WTC11 (cell line): ENCODE results near the gene HMCN1. TPM values are rescaled to one million over a fixed set of nuclear protein-coding genes. Genes with fewer than 3 reads are reported as not detected.

Experiments
- ATAC-seq: fragments of 200-7000 bp; cut with Tn5 transposase; 2 replicates; pipeline ENCODE4 v1.10.0; 2021; ENCODE audit warnings: mild to moderate bottlenecking, moderate library complexity
- CTCF ChIA-PET: fragments of 300-600 bp; sonication (Branson Sonifier 250); formaldehyde crosslinking; loops from one replicate; lab custom pipeline; 2021; ENCODE audit warnings: antibody characterized with exemption; lab: Charles Lee
- POLR2A ChIA-PET: fragments of 350-600 bp; sonication (Branson Sonifier 250); formaldehyde crosslinking; loops from one replicate; lab custom pipeline; 2021; ENCODE audit warnings: antibody characterized with exemption; lab: Charles Lee
- DNase-seq: peaks from one replicate; pipeline ENCODE4 v3.0.0; 2021; ENCODE audit warnings: low spot score
- H3K27ac Mint-ChIP-seq: 2 replicates; pipeline ENCODE4 v1.8.0; 2021; ENCODE audit warnings: mixed read lengths
- H3K27me3 Mint-ChIP-seq: 2 replicates; pipeline ENCODE4 v1.8.0; 2021; ENCODE audit warnings: low read depth, mild to moderate bottlenecking, moderate library complexity, mixed read lengths
- H3K36me3 Mint-ChIP-seq: 2 replicates; pipeline ENCODE4 v1.8.0; 2021; ENCODE audit warnings: mixed read lengths
- H3K4me1 Mint-ChIP-seq: 2 replicates; pipeline ENCODE4 v1.8.0; 2022; ENCODE audit warnings: mixed read lengths
- H3K4me3 Mint-ChIP-seq: 2 replicates; pipeline ENCODE4 v1.8.0; 2021; ENCODE audit warnings: mild to moderate bottlenecking, moderate library complexity, mixed read lengths
- H3K9me3 Mint-ChIP-seq: 2 replicates; pipeline ENCODE4 v1.8.0; 2021; ENCODE audit warnings: mixed read lengths
- AFF4 ChIP-seq: sonication (generic); formaldehyde crosslinking; IDR thresholded peaks from 2 replicates; pipeline ENCODE4 v1.8.1; 2023; ENCODE audit warnings: mild to moderate bottlenecking, missing genetic modification reagents, borderline replicate concordance
- ATF2 ChIP-seq: sonication (generic); formaldehyde crosslinking; IDR thresholded peaks from 2 replicates; pipeline ENCODE4 v1.8.1; 2022; ENCODE audit warnings: low read depth, missing genetic modification reagents, borderline replicate concordance
- CTCF ChIP-seq: fragments of 200-600 bp; IDR thresholded peaks from 2 replicates; pipeline ENCODE4 v1.8.0; 2022; ENCODE audit warnings: antibody characterized with exemption
- E2F5 ChIP-seq: sonication (generic); formaldehyde crosslinking; IDR thresholded peaks from 2 replicates; pipeline ENCODE4 v1.8.1; 2022; ENCODE audit warnings: mild to moderate bottlenecking, moderate library complexity, missing genetic modification reagents
- ELF4 ChIP-seq: sonication (generic); formaldehyde crosslinking; IDR thresholded peaks from 2 replicates; pipeline ENCODE4 v1.8.1; 2022; ENCODE audit warnings: low read depth, mild to moderate bottlenecking, moderate library complexity, missing genetic modification reagents
- EMX1 ChIP-seq: fragments of 250-450 bp; sonication (Bioruptor Pico); IDR thresholded peaks from 2 replicates; pipeline ENCODE4 v1.8.0; 2021; ENCODE audit warnings: mild to moderate bottlenecking
- ETV6 ChIP-seq: sonication (generic); formaldehyde crosslinking; IDR thresholded peaks from 2 replicates; pipeline ENCODE4 v1.8.1; 2022; ENCODE audit warnings: mild to moderate bottlenecking, missing genetic modification reagents
- FOXK1 ChIP-seq: sonication (generic); formaldehyde crosslinking; IDR thresholded peaks from 2 replicates; pipeline ENCODE4 v1.8.0; 2022; ENCODE audit warnings: mild to moderate bottlenecking, moderate library complexity, missing genetic modification reagents
- GABPB1 ChIP-seq: sonication (generic); formaldehyde crosslinking; IDR thresholded peaks from 2 replicates; pipeline ENCODE4 v1.8.1; 2023; ENCODE audit warnings: mild to moderate bottlenecking, missing genetic modification reagents
- GTF2I ChIP-seq: fragments of 250-450 bp; sonication (Bioruptor Pico); conservative IDR thresholded peaks from 2 replicates; pipeline ENCODE4 v1.4.0; 2021; ENCODE audit warnings: mild to moderate bottlenecking
- HMGXB4 ChIP-seq: sonication (generic); formaldehyde crosslinking; IDR thresholded peaks from 2 replicates; pipeline ENCODE4 v1.8.1; 2023; ENCODE audit warnings: mild to moderate bottlenecking, moderate library complexity, missing genetic modification reagents
- IRF2 ChIP-seq: sonication (generic); formaldehyde crosslinking; IDR thresholded peaks from 2 replicates; pipeline ENCODE4 v1.8.0; 2022; ENCODE audit warnings: low read depth, missing genetic modification reagents, borderline replicate concordance
- JUN ChIP-seq: sonication (generic); formaldehyde crosslinking; IDR thresholded peaks from 2 replicates; pipeline ENCODE4 v1.8.0; 2023; ENCODE audit warnings: mild to moderate bottlenecking, missing genetic modification reagents
- MXD4 ChIP-seq: fragments of 250-450 bp; sonication (Bioruptor Pico); IDR thresholded peaks from 2 replicates; pipeline ENCODE4 v1.8.0; 2021; ENCODE audit warnings: mild to moderate bottlenecking, moderate library complexity, borderline replicate concordance
- NFYB ChIP-seq: sonication (generic); formaldehyde crosslinking; conservative IDR thresholded peaks from 2 replicates; pipeline ENCODE4 v1.8.0; 2022; ENCODE audit warnings: low read depth, missing genetic modification reagents
- NR1H2 ChIP-seq: sonication (generic); formaldehyde crosslinking; IDR thresholded peaks from 2 replicates; pipeline ENCODE4 v1.9.0; 2021; ENCODE audit warnings: mild to moderate bottlenecking, moderate library complexity, missing genetic modification reagents
- SOX15 ChIP-seq: fragments of 250-450 bp; sonication (Bioruptor Pico); IDR thresholded peaks from 2 replicates; pipeline ENCODE4 v1.9.0; 2021; ENCODE audit warnings: mild to moderate bottlenecking
- TEAD4 ChIP-seq: sonication (generic); formaldehyde crosslinking; IDR thresholded peaks from 2 replicates; pipeline ENCODE4 v1.8.0; 2022; ENCODE audit warnings: mild to moderate bottlenecking, missing genetic modification reagents
- ZNF416 ChIP-seq: fragments of 250-450 bp; sonication (Bioruptor Pico); IDR thresholded peaks from 2 replicates; pipeline ENCODE4 v1.9.0; 2021; ENCODE audit warnings: mild to moderate bottlenecking, inconsistent platforms
- ZNF423 ChIP-seq: fragments of 250-450 bp; sonication (Bioruptor Pico); IDR thresholded peaks from 2 replicates; pipeline ENCODE4 v2.1.2; 2022; ENCODE audit warnings: mild to moderate bottlenecking, moderate library complexity
- ZNF671 ChIP-seq: fragments of 250-450 bp; sonication (Bioruptor Pico); IDR thresholded peaks from 2 replicates; pipeline ENCODE4 v1.8.0; 2021; ENCODE audit warnings: mild to moderate bottlenecking
- total RNA-seq: library from RNA; stranded (reverse); gene quantifications from 3 replicates; pipeline ENCODE4 v1.2.3, GENCODE V29; 2021
- TF ChIP-seq, protein P1 (sequence below): sonication (generic); formaldehyde crosslinking; IDR thresholded peaks from 2 replicates; pipeline ENCODE4 v1.8.1; 2023; ENCODE audit warnings: mild to moderate bottlenecking, missing genetic modification reagents, moderate library complexity
- TF ChIP-seq, protein P2 (sequence below): fragments of 250-450 bp; sonication (Bioruptor Pico); IDR thresholded peaks from 2 replicates; pipeline ENCODE4 v1.9.0; 2021; ENCODE audit warnings: moderate library complexity, mild to moderate bottlenecking, inconsistent platforms, borderline replicate concordance
- TF ChIP-seq, protein P3 (sequence below): sonication (generic); formaldehyde crosslinking; conservative IDR thresholded peaks from 2 replicates; pipeline ENCODE4 v1.8.1; 2022; ENCODE audit warnings: mild to moderate bottlenecking, missing genetic modification reagents

HMCN1 gene
- total RNA-seq, 1 experiment from 2014 or later, result 5.6 TPM

DNA sequence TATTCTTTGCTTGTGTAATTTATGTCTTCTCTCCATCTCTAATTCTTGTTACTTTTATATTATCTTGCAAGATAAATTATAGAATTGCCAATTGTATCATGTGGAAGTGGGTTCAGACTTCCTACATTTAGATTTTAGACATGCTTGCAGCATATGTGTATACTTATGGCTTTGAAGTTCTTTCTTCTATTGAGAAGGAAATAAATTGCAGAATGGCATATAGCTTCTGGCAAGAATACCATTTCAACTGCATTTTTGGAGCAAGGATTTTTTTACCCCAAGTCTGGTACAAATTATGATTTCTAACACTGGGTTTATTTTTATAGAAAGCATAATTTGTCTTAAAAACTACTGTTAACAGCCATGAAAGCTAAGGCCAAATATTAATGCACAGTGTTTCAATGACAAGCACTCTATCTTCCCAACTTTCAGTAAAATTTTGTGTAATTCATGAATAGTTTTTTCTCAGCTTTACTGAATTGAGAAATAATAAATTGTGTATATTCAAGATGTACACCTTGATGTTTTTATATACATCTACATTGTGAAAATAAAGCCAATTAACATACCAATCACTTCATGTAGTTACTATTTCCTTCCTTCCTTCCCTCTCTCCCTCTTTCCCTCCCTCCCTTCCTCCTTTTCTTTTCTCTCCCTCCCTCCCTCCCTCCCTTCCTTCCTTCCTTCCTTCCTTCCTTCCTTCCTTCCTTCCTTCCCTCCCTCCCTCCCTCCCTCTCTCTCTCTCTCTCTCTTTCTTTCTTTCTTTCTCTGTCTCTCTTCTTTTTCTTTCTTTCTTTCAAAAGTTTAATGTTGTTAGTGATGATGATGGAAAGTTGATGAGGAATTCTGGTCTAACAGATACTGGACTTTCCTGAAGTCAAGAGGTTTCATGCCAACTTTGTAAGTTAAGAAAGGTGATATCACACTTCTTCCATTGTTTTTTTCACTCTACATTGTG, 47.1 kb upstream of the HMCN1 start:
- ATAC-seq (no peak), DNase-seq (no peak)
- TF ChIP-seq NFYB (CRISPR knock-in tag) (no peak), NR1H2 (CRISPR knock-in tag) (no peak), SOX15 (CRISPR knock-in tag) (no peak), ZNF416 (no peak), ZNF671 (CRISPR knock-in tag) (no peak), AFF4 (CRISPR knock-in tag) (no peak), FOXK1 (CRISPR knock-in tag) (no peak), TEAD4 (CRISPR knock-in tag) (no peak), ATF2 (CRISPR knock-in tag) (no peak), MXD4 (no peak)
- TF ChIP-seq, protein P1, sequence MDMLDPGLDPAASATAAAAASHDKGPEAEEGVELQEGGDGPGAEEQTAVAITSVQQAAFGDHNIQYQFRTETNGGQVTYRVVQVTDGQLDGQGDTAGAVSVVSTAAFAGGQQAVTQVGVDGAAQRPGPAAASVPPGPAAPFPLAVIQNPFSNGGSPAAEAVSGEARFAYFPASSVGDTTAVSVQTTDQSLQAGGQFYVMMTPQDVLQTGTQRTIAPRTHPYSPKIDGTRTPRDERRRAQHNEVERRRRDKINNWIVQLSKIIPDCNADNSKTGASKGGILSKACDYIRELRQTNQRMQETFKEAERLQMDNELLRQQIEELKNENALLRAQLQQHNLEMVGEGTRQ (CRISPR knock-in tag), result no peak
- CTCF ChIA-PET, result no interaction called here
- POLR2A ChIA-PET, result no interaction called here
- no peaks in the 10 kb centered on the region for H3K36me3 Mint-ChIP-seq
- no peaks in the 10 kb centered on the region for H3K4me1 Mint-ChIP-seq
- H3K27ac Mint-ChIP-seq, result no peak overlapping the region
- H3K4me3 Mint-ChIP-seq, result no peak overlapping the region
- no peaks in the 10 kb centered on the region for H3K9me3 Mint-ChIP-seq
- no peaks in the 10 kb centered on the region for H3K27me3 Mint-ChIP-seq

- ATAC-seq (no peak), DNase-seq (no peak)
- Mint-ChIP-seq H3K4me3 (no peak overlapping the region), H3K9me3 (no peaks in the 10 kb centered on the region), H3K27me3 (peaks cover 2% of the 10 kb centered on the region; the same call in 1 of the 2 replicates), H3K4me1 (peaks cover 11% of the 10 kb centered on the region), H3K27ac (no peak overlapping the region), H3K36me3 (no peaks in the 10 kb centered on the region)
- POLR2A ChIA-PET, result no interaction called here
- CTCF ChIA-PET, result no interaction called here
- TF ChIP-seq GABPB1 (CRISPR knock-in tag), result no peak
- no peak for TF ChIP-seq HMGXB4 (CRISPR knock-in tag)
- TF ChIP-seq, protein P2, sequence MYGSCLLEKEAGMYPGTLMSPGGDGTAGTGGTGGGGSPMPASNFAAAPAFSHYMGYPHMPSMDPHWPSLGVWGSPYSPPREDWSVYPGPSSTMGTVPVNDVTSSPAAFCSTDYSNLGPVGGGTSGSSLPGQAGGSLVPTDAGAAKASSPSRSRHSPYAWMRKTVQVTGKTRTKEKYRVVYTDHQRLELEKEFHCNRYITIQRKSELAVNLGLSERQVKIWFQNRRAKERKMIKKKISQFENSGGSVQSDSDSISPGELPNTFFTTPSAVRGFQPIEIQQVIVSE (CRISPR knock-in tag), result no peak
- no peak for TF ChIP-seq SOX15 (CRISPR knock-in tag)
- no peak for TF ChIP-seq EMX1 (CRISPR knock-in tag)
- TF ChIP-seq NR1H2 (CRISPR knock-in tag), result no peak
- no peak for TF ChIP-seq ETV6
- TF ChIP-seq ELF4 (CRISPR knock-in tag), result no peak
- no peak for TF ChIP-seq IRF2 (CRISPR knock-in tag)
- no peak for TF ChIP-seq E2F5 (CRISPR knock-in tag)
- TF ChIP-seq ZNF423 (CRISPR knock-in tag), result no peak
- no peak for TF ChIP-seq GTF2I
- no peak for TF ChIP-seq CTCF
- TF ChIP-seq, protein P3, sequence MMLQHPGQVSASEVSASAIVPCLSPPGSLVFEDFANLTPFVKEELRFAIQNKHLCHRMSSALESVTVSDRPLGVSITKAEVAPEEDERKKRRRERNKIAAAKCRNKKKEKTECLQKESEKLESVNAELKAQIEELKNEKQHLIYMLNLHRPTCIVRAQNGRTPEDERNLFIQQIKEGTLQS, result no peak
- TF ChIP-seq JUN (CRISPR knock-in tag), result no peak
Observed at GRCh38 chr1:185690527-185690926, 43.7 kb upstream of the HMCN1 start.
